NT2/D1 (cell line): ENCODE results near the gene TMEM175.

Source experiments
- DNase-seq: peaks from one replicate; pipeline ENCODE4 v3.0.0-alpha.2; 2011; ENCODE audit warnings: low read depth, low spot score
- H3K27me3 ChIP-seq: 2 replicates; pipeline ENCODE4 v1.6.0; 2011; ENCODE audit warnings: mild to moderate bottlenecking; ENCODE audit not compliant: insufficient read length, insufficient read depth
- H3K36me3 ChIP-seq: 2 replicates; pipeline ENCODE4 v1.6.1; 2011; ENCODE audit warnings: mild to moderate bottlenecking, low read length, mixed read lengths; ENCODE audit not compliant: insufficient read depth, insufficient read length
- H3K4me1 ChIP-seq: 2 replicates; pipeline ENCODE4 v1.5.1; 2011; ENCODE audit not compliant: insufficient read depth, insufficient read length
- H3K4me3 ChIP-seq: 2 replicates; pipeline ENCODE4 v1.5.1; 2011; ENCODE audit warnings: low read depth; ENCODE audit not compliant: insufficient read length
- H3K9ac ChIP-seq: 2 replicates; pipeline ENCODE4 v1.6.0; 2011; ENCODE audit warnings: low read depth; ENCODE audit not compliant: insufficient read length
- H3K9me3 ChIP-seq: 2 replicates; pipeline ENCODE4 v1.5.1; 2011; ENCODE audit warnings: mild to moderate bottlenecking, low read length; ENCODE audit not compliant: insufficient read depth
- SUZ12 ChIP-seq: IDR thresholded peaks from 2 replicates; pipeline ENCODE4 v1.6.1; 2011; ENCODE audit not compliant: insufficient read length, insufficient read depth; ENCODE audit errors: extremely low read depth
- YY1 ChIP-seq: IDR thresholded peaks from 2 replicates; pipeline ENCODE4 v1.6.1; 2011; ENCODE audit not compliant: insufficient read length, insufficient read depth
- ZNF274 ChIP-seq: IDR thresholded peaks from 2 replicates; pipeline ENCODE4 v1.6.1; 2011; ENCODE audit warnings: mild to moderate bottlenecking, low read depth, low read length

The TMEM175 gene

DNA sequence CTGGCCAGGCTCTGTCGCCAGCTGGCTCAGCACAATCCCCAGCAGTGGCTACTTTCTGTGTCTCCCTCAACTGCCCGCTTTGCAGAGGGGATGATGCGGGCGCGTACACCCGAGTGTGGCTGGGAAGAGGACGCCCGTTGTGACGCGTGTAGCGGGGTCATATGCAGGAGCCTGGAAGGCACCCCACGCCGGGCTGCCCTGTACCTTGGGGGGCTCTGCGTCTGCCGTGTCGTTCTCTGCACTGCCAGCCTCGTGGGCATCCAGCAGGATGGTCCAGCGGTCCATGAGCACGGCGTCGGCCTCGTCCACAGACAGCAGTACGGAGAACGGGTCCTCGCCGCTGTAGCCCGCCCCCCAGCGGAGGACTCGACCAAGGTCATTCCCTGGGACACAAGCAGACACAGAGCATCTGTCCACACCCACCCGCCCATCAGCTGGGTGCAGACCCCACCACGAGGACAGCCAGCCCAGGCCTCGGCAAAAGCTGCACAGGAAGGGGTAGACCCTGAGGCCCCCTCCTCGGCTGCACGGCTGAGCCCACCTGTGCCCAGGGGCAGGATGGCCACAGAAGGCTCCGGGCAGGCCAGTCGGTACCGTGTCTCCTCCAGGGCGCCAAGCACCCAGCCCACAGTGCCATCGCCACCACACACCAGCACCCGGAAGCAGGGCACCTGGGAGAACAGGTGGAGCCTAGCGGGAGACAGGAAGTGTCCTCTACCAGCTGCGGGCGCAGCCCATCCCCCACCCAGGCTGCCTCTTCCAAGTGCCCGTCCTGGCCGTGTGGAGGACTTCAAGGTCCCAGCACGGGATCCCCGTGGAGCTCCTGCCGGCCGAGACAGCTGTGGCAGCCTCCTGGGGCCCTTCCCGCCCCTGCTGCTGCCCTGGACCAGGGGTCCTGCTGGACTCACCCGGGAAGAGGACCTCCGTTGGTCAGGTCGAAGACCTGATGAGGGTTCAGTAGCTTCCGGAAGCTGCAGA is 30.3 kb downstream of the TMEM175 start:
- Histone ChIP-seq H3K4me3 (no peak overlapping the region), H3K4me1 (peaks cover 2% of the 10 kb centered on the region), H3K9ac (no peak overlapping the region), H3K9me3 (no peaks in the 10 kb centered on the region), H3K36me3 (peaks cover 81% of the 10 kb centered on the region), H3K27me3 (no peaks in the 10 kb centered on the region)
- no peak for TF ChIP-seq ZNF274
- no peak for TF ChIP-seq YY1
- TF ChIP-seq SUZ12: no peak
- no peak for DNase-seq

DNA sequence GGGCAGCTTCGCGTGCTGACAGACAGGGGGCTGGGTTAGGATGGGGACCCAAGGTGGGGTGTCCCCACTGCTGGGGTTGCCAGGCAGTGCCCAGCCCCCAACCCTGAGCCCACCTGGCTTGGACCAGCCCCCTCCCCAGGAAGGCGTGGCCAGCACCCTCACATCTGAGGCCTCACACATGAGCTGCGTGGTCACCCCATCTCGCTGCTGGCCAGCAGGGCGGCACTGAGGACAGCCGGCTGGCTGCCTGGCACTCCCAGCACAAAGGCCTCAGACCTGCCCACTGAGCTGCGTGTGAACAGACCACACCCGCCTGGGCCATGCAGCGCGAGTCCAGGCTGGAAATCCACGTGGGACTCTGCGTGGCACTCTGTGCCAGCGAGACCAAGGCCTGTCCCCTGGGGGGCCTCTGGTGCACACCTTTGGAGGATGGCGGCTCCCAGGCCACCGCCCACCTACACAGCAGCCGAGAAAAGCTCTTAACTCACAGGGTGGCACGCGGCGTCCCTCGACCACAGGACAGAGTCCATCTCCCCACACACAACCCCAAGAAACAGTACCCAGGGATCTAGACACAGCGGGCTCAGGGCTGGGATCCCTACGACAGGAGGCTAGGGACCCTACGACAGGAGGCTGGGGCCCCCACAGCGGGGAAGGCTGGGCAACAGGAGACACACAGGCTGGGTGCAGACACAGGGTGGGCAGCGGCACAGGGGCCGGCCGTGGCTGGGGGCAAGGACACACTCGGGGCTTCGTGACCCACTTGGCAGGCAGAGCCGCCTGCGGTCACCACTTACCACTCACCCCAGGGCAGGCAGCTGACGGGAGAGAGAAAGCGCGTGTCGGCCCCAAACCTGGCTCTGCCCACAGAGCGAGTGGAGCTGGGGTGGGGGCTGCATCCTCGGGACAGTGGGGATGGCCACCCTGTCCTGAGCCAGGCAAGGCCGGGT is 31.3 kb downstream of the TMEM175 start:
- Histone ChIP-seq H3K27me3 (no peaks in the 10 kb centered on the region), H3K4me3 (no peak overlapping the region), H3K36me3 (peaks cover 71% of the 10 kb centered on the region), H3K9me3 (no peaks in the 10 kb centered on the region), H3K4me1 (peaks cover 6% of the 10 kb centered on the region), H3K9ac (no peak overlapping the region)
- no peak for TF ChIP-seq SUZ12
- TF ChIP-seq ZNF274: no peak
- no peak for TF ChIP-seq YY1
- DNase-seq: no peak

DNA sequence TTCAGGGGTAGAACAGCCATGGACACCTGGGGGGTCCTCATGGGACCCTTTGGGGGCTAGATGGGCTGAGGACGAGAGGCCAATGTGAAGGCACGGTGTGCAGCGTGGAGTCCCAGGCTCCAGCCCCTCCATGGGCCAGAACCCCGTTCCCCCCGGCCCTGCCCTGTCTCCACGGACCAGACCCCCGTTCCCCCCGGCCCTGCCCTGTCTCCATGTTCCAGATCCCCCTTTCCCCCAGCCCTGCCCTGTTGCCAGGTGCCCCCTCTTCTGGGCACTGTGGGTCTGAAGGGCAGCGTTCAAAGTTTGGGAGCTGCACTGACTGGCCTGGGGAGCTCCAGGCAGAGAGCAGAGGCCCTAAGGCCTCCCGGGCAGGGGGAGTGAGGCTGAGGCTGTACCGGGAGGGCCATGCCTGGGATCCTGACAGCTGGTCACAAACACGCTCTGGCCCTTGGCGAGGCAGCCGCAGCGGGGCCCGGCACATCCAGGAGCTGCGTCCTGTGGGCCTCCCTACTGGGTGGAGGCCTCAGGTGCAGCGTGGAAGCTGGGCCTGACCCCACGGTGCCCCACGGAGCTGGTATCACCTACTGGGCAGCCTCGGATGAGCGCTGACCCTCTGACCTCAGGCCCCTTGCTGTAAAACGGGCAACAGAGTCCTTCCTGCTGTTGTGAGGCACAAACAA is 32.2 kb downstream of the TMEM175 start:
- no peak for DNase-seq
- no peak overlapping the region for H3K4me3 ChIP-seq

DNA sequence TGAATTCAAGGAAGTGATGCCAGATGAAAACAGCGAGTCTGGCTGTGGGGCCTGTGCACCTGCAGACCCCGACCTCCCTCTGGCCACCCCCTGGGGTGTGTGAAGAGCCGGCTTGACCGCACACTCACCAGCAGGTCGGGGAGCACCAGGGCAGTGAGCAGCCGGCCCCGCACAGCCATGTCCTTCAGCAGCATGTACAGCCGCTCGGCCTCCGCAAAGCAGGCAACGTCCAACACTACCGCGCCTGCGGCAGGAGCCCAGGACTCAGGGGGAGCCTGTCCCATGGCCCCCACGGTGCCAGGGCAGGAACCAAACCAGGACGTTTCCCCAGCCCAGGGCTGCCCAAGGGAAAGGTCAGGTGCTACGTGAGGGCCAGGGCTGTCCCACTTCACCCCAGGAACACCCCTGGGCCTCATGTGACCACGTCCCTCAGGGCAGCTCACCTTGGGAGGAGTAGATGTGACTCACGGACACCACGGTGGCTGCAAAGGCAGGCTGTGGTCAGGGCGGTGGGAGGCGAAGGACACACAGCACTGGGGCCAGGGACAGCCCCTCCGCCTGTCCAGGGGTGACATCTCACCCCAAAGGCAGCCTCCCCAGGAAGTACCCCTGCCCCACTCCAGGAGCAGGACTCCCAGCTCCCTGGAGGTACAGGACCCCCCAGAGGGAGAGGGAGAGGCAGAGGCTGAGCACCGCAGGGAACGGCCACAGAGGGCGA is 32.9 kb downstream of the TMEM175 start:
- peaks cover 62% of the 10 kb centered on the region for H3K36me3 ChIP-seq
- peaks cover 15% of the 10 kb centered on the region for H3K4me1 ChIP-seq
- no peak overlapping the region for H3K4me3 ChIP-seq
- no peaks in the 10 kb centered on the region for H3K27me3 ChIP-seq
- H3K9me3 ChIP-seq: no peaks in the 10 kb centered on the region
- no peak overlapping the region for H3K9ac ChIP-seq
- no peak for DNase-seq
- no peak for TF ChIP-seq ZNF274
- TF ChIP-seq YY1: no peak
- no peak for TF ChIP-seq SUZ12

More for the DNA sequence above, 32.2 kb downstream of the TMEM175 start:
- Histone ChIP-seq H3K9me3 (no peaks in the 10 kb centered on the region), H3K27me3 (no peaks in the 10 kb centered on the region), H3K9ac (no peak overlapping the region), H3K4me1 (peaks cover 12% of the 10 kb centered on the region), H3K36me3 (peaks cover 68% of the 10 kb centered on the region)
- no peak for TF ChIP-seq SUZ12
- TF ChIP-seq ZNF274: no peak
- TF ChIP-seq YY1: no peak

DNA sequence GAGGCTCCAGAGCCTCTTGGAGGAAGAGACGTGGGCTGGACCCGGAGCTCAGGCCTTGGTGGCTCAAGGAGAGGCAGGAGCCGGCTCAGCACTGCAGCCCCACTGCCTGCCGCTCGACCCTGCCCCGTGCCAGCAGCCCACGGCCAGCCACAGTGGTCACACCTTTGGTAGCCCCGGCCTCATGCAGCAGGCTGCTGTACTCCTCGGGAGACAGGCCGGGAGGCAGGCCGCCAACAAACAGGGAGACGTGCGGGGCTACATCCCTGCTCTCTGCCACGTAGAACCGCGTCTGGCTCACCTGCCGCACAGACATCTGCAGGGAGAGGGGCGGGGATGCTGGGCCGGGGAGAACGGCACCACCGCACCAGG is 33.5 kb downstream of the TMEM175 start:
- no peak for DNase-seq
- Histone ChIP-seq H3K9ac (no peak overlapping the region), H3K27me3 (no peaks in the 10 kb centered on the region), H3K9me3 (no peaks in the 10 kb centered on the region), H3K4me1 (peaks cover 20% of the 10 kb centered on the region), H3K4me3 (no peak overlapping the region), H3K36me3 (peaks cover 57% of the 10 kb centered on the region)
- no peak for TF ChIP-seq ZNF274
- no peak for TF ChIP-seq YY1
- no peak for TF ChIP-seq SUZ12

DNA sequence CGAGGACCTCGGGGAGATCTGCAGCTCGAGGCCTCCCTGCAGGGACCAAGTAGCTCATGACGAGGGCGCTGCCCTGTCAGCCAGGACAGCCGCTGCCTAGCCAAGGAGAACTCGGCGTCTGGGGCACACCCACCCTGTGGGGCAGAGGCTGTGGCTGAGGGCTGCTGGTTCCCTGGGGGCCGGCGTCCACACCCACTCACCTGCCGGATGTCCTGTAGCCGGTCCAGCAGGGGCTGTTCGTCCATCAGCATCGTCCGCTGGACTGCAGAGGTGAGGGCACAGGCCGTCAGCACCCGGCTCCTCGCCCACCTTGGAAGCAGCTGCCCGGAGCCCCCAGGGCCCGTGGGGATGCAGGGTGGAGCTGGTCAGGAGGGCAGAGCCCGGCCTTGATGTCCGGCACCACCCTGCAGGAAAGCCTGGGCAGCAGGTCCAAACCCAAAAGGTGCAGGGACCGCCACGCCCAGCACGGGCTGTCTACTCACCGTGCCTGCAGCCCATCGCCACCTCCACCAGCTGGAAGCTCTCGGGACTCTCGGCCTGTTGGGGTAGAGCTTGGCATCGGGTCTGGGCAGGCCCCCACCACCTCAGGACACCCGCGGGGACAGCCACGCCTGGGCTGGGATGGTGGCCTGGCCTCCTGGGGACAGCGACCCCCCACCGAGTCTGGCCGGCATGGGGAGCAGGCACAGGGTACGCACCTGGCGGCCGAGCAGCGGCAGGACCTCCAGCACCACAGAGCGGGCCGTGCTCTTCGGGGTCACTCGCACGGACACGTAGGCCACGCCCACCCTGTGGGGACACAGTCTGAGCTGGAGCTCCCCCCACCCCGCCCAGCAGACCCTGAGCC is 34.2 kb downstream of the TMEM175 start:
- no peak overlapping the region for H3K4me3 ChIP-seq
- no peak for DNase-seq

More for the DNA sequence above, 34.2 kb downstream of the TMEM175 start:
- peaks cover 23% of the 10 kb centered on the region for H3K4me1 ChIP-seq
- H3K27me3 ChIP-seq: peaks cover 6% of the 10 kb centered on the region
- H3K9me3 ChIP-seq: no peaks in the 10 kb centered on the region
- no peak for TF ChIP-seq SUZ12
- no peak for TF ChIP-seq ZNF274
- TF ChIP-seq YY1: no peak
- peaks cover 51% of the 10 kb centered on the region for H3K36me3 ChIP-seq
- no peak overlapping the region for H3K9ac ChIP-seq
